ENCODE results near the gene NCF4. TPM values are rescaled to one million over a fixed set of nuclear protein-coding genes. Genes with fewer than 3 reads are reported as not detected.

NCF4 gene
- total and polyA plus RNA-seq, 9 of the 15 experiments (the other 6 are each of a cell fraction or from before 2014, with no cell fraction given): 0.04 to 0.95 (median 0.33) TPM

GRCh38 chr22:36921309-36922104, 60.7 kb downstream of the NCF4 start:
- no peak for DNase-seq (ENCODE audit: extremely low read depth in 1 of 4, low spot score in 3 of 4)
- Histone ChIP-seq H3K9ac (ENCODE audit: insufficient read depth in 1 of 2, low read depth in 2 of 2, low read length in 2 of 2) (no peak overlapping the region; a peak in 1 of 4 replicates), H3K79me2 (ENCODE audit: control insufficient read depth, insufficient read depth, low read length) (no peaks in the 10 kb centered on the region), H3K4me1 (replicated peaks in 1 of 2; ENCODE audit: control insufficient read depth in 2 of 2, insufficient read depth in 2 of 2, low read length in 2 of 2) (peaks cover 0 to 14% of the 10 kb centered on the region in 2 experiments; a peak in 2 of 5 replicates), H3K27me3 (ENCODE audit: control insufficient read depth in 2 of 2, insufficient read depth in 2 of 2, low read length in 2 of 2) (peaks cover 0 to 37% of the 10 kb centered on the region in 2 experiments; a peak in 3 of 5 replicates), H3K4me3 (no peak overlapping the region), H3K4me2 (ENCODE audit: insufficient read depth, low read length) (no peak overlapping the region), H3K27ac (ENCODE audit: extremely low read depth, low read depth, low read length) (no peak overlapping the region), H2AFZ (ENCODE audit: low read depth, low read length) (no peak overlapping the region), H3K9me3 (replicated peaks; ENCODE audit: control insufficient read depth, insufficient read depth, low read depth, low read length) (no peaks in the 10 kb centered on the region), H3K36me3 (ENCODE audit: control insufficient read depth, insufficient read depth, low read length) (no peaks in the 10 kb centered on the region), H3K9me1 (ENCODE audit: control insufficient read depth, insufficient read depth, low read length) (peaks cover 2% of the 10 kb centered on the region), H4K20me1 (replicated peaks; ENCODE audit: control insufficient read depth, insufficient read depth, low read length) (no peaks in the 10 kb centered on the region)
- no peak for ATAC-seq
- 11% methylated on average over 9 of the region's 15 CpGs for WGBS (ENCODE audit: insufficient coverage, low coverage, missing lambda C conversion rate)
- intact Hi-C loops (cut with micrococcal nuclease): no loop called here
- ChIA-PET POLR2A (interaction anchor here (0.6 kb wide), 2 partner anchors 11 to 165 kb away, joined by 3 read pairs; no protein-coding TSS in a partner anchor), CTCF (ENCODE audit: low intra/inter-chr PET ratio) (no interaction called here)
- in situ Hi-C loops (cut with MboI): no loop called here
- BruUV-seq (replicated peaks): no TSS peak
- FAIRE-seq: no peak
- TF ChIP-seq, protein P1, sequence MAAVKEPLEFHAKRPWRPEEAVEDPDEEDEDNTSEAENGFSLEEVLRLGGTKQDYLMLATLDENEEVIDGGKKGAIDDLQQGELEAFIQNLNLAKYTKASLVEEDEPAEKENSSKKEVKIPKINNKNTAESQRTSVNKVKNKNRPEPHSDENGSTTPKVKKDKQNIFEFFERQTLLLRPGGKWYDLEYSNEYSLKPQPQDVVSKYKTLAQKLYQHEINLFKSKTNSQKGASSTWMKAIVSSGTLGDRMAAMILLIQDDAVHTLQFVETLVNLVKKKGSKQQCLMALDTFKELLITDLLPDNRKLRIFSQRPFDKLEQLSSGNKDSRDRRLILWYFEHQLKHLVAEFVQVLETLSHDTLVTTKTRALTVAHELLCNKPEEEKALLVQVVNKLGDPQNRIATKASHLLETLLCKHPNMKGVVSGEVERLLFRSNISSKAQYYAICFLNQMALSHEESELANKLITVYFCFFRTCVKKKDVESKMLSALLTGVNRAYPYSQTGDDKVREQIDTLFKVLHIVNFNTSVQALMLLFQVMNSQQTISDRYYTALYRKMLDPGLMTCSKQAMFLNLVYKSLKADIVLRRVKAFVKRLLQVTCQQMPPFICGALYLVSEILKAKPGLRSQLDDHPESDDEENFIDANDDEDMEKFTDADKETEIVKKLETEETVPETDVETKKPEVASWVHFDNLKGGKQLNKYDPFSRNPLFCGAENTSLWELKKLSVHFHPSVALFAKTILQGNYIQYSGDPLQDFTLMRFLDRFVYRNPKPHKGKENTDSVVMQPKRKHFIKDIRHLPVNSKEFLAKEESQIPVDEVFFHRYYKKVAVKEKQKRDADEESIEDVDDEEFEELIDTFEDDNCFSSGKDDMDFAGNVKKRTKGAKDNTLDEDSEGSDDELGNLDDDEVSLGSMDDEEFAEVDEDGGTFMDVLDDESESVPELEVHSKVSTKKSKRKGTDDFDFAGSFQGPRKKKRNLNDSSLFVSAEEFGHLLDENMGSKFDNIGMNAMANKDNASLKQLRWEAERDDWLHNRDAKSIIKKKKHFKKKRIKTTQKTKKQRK (IDR thresholded peaks at IDR 0.05; ENCODE audit: borderline replicate concordance, low read depth, low read length): no peak
- TF ChIP-seq, protein P2, sequence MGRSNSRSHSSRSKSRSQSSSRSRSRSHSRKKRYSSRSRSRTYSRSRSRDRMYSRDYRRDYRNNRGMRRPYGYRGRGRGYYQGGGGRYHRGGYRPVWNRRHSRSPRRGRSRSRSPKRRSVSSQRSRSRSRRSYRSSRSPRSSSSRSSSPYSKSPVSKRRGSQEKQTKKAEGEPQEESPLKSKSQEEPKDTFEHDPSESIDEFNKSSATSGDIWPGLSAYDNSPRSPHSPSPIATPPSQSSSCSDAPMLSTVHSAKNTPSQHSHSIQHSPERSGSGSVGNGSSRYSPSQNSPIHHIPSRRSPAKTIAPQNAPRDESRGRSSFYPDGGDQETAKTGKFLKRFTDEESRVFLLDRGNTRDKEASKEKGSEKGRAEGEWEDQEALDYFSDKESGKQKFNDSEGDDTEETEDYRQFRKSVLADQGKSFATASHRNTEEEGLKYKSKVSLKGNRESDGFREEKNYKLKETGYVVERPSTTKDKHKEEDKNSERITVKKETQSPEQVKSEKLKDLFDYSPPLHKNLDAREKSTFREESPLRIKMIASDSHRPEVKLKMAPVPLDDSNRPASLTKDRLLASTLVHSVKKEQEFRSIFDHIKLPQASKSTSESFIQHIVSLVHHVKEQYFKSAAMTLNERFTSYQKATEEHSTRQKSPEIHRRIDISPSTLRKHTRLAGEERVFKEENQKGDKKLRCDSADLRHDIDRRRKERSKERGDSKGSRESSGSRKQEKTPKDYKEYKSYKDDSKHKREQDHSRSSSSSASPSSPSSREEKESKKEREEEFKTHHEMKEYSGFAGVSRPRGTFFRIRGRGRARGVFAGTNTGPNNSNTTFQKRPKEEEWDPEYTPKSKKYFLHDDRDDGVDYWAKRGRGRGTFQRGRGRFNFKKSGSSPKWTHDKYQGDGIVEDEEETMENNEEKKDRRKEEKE (IDR thresholded peaks at IDR 0.05; ENCODE audit: borderline replicate concordance in 1 of 2, control insufficient read depth in 1 of 2, low read depth in 2 of 2, low read length in 1 of 2): no peak
- no peak for TF ChIP-seq HMGN3 (IDR thresholded peaks at IDR 0.05; ENCODE audit: borderline replicate concordance, extremely low read depth, insufficient read length, low read depth, low read length)
- no peak for TF ChIP-seq ADNP (tag; IDR thresholded peaks at IDR 0.05)
- TF ChIP-seq, protein P3, sequence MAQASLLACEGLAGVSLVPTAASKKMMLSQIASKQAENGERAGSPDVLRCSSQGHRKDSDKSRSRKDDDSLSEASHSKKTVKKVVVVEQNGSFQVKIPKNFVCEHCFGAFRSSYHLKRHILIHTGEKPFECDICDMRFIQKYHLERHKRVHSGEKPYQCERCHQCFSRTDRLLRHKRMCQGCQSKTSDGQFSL (CRISPR knock-in tag; IDR thresholded peaks at IDR 0.05): no peak
- TF ChIP-seq, protein P3 (tag; IDR thresholded peaks at IDR 0.05): no peak
- no peak for TF ChIP-seq HIVEP1 (CRISPR knock-in tag; IDR thresholded peaks at IDR 0.05)
- TF ChIP-seq ZNF197 (CRISPR knock-in tag; IDR thresholded peaks at IDR 0.05; ENCODE audit: low read depth): no peak
- TF ChIP-seq GTF2A2 (tag; IDR thresholded peaks at IDR 0.05): no peak
- no peak for TF ChIP-seq MEF2A (IDR thresholded peaks at IDR 0.05; ENCODE audit: control insufficient read depth, low read depth, low read length)
- TF ChIP-seq ZNF512 (tag; IDR thresholded peaks at IDR 0.05): no peak

Data from K562 (cell line).